Measurements from ENCODE around the gene SOX13. TPM values are rescaled to one million over a fixed set of nuclear protein-coding genes. Genes with fewer than 3 reads are reported as not detected.
"Not testable (repeated sequence)": the region's sequence is repeated elsewhere in the genome, so short reads cannot be mapped to it uniquely, and the experiment has no call there.

Gene SOX13
- total RNA-seq, 1 experiment from 2014 or later, result 21.8 TPM

DNA sequence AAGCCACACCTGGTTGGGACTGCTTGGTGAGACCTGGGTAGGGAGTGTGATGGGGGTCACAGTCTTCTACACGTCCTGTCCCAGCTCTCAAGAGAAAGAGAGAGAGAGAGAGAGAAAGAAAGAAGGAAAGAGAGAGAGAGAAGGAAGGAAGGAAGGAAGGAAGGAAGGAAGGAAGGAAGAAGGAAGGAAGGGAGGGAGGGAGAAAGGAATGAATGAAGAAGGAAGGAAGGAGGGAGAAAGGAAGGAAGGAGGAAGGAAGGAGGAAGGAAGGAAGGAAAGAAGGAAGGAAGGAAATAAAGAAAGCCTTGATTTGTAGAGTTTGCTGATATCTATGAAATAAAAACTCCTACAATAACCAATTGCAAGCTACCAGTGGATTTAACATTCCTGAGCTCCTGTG, 28.5 kb upstream of the SOX13 start:
- intact Hi-C loops (cut with micrococcal nuclease; ENCODE audit: unreplicated experiment), result no loop called here

DNA sequence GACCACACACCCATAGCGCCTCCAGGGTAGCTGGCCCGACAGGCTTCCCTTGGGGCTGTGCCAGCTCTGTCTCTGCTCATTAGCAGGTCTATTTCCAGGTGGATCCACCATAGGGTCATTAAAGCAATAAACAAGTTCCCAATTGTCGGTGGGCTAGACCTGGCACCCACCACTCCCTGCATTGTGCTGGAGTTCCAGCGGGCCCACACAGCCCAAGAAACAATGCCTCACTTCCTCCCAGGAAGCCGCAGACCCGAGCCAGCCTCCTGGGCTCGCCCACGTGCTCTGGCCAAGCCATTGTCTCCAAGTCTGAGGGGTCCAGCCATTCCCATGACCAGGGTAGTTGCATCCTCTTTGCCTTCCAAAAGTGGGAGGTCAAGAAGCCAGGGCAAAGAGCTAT, 27.5 kb upstream of the SOX13 start:
- Mint-ChIP-seq H3K36me3 (ENCODE audit: insufficient read depth, unreplicated experiment) (no peaks in the 10 kb centered on the region), H3K27me3 (ENCODE audit: unreplicated experiment) (no peaks in the 10 kb centered on the region), H3K9me3 (ENCODE audit: low read depth, unreplicated experiment) (no peaks in the 10 kb centered on the region), H3K4me1 (ENCODE audit: low read depth, unreplicated experiment) (no peaks in the 10 kb centered on the region), H3K4me3 (ENCODE audit: low read depth, unreplicated experiment) (no peak overlapping the region), H3K27ac (ENCODE audit: unreplicated experiment) (no peak overlapping the region)
- intact Hi-C loops (cut with micrococcal nuclease; ENCODE audit: unreplicated experiment), result no loop called here
- BruUV-seq (replicated peaks), result no TSS peak
- TF ChIP-seq, protein P1, sequence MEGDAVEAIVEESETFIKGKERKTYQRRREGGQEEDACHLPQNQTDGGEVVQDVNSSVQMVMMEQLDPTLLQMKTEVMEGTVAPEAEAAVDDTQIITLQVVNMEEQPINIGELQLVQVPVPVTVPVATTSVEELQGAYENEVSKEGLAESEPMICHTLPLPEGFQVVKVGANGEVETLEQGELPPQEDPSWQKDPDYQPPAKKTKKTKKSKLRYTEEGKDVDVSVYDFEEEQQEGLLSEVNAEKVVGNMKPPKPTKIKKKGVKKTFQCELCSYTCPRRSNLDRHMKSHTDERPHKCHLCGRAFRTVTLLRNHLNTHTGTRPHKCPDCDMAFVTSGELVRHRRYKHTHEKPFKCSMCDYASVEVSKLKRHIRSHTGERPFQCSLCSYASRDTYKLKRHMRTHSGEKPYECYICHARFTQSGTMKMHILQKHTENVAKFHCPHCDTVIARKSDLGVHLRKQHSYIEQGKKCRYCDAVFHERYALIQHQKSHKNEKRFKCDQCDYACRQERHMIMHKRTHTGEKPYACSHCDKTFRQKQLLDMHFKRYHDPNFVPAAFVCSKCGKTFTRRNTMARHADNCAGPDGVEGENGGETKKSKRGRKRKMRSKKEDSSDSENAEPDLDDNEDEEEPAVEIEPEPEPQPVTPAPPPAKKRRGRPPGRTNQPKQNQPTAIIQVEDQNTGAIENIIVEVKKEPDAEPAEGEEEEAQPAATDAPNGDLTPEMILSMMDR (IDR thresholded peaks at IDR 0.05; ENCODE audit: unreplicated experiment), result no peak
- CTCF ChIA-PET, result no interaction called here
- no peak for DNase-seq

More for the DNA sequence above, 28.5 kb upstream of the SOX13 start:
- Mint-ChIP-seq H3K4me1 (ENCODE audit: low read depth, unreplicated experiment) (no peaks in the 10 kb centered on the region), H3K9me3 (ENCODE audit: low read depth, unreplicated experiment) (no peaks in the 10 kb centered on the region), H3K4me3 (ENCODE audit: low read depth, unreplicated experiment) (no peak overlapping the region), H3K27me3 (ENCODE audit: unreplicated experiment) (no peaks in the 10 kb centered on the region), H3K36me3 (ENCODE audit: insufficient read depth, unreplicated experiment) (no peaks in the 10 kb centered on the region), H3K27ac (ENCODE audit: unreplicated experiment) (no peak overlapping the region)
- no TSS peak for BruUV-seq (replicated peaks)
- TF ChIP-seq, protein P1 (IDR thresholded peaks at IDR 0.05; ENCODE audit: unreplicated experiment), result no peak
- DNase-seq, result no peak
- CTCF ChIA-PET, result interaction anchor here (0.6 to 0.7 kb wide), 2 partner anchors 85 to 161 kb away, joined by 4 to 6 read pairs; no protein-coding TSS in a partner anchor

DNA sequence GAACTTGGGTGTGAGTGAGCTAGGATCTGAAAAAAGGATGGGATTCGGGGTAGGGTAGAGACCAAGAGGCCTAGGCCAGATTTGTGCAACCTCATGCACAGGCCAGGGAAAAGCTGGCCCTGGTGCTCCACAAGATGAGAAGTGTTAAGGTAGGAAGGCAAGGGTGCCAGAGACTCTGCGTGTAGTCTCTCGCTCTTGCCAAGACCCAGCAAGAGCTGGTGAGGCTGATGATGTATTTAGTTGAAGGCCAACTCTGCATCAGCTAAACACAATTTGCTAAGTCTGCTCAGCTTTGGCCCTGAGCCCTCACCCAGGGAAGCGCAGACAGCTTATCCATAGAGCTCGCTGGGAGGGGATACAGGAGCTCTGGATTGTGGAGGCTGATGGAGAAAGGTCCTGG, 26.6 kb upstream of the SOX13 start:
- DNase-seq, result no peak
- intact Hi-C loops (cut with micrococcal nuclease; ENCODE audit: unreplicated experiment), result no loop called here
- Mint-ChIP-seq H3K4me1 (ENCODE audit: low read depth, unreplicated experiment) (no peaks in the 10 kb centered on the region), H3K9me3 (ENCODE audit: low read depth, unreplicated experiment) (no peaks in the 10 kb centered on the region), H3K36me3 (ENCODE audit: insufficient read depth, unreplicated experiment) (no peaks in the 10 kb centered on the region), H3K27ac (ENCODE audit: unreplicated experiment) (no peak overlapping the region), H3K27me3 (ENCODE audit: unreplicated experiment) (no peaks in the 10 kb centered on the region), H3K4me3 (ENCODE audit: low read depth, unreplicated experiment) (no peak overlapping the region)
- CTCF ChIA-PET, result interaction anchor here (0.6 kb wide), 1 partner anchor 328 kb away, joined by 4 read pairs; no protein-coding TSS in a partner anchor
- TF ChIP-seq, protein P1 (IDR thresholded peaks at IDR 0.05; ENCODE audit: unreplicated experiment), result no peak
- no TSS peak for BruUV-seq (replicated peaks)

DNA sequence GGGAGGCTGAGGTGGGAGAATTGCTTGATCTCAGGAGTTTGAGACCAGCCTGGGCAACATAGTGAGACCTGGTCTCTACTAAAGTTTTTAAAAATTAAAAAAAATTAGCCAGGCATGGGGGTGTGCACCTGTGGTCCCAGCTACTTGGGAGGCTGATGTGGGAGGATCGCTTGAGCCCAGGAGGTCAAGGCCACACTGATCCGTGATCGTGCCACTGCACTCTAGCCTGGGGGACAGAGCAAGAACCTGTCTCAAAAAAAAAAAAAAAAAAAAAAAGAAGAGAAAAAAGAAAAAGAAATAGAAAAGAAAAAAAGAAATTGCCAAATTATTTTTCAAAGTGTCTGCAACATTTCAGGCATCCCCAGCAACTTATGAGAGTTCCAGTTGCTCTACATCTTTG, 24.1 kb upstream of the SOX13 start:
- H3K27ac Mint-ChIP-seq (ENCODE audit: unreplicated experiment); H3K4me1 Mint-ChIP-seq (ENCODE audit: low read depth, unreplicated experiment); H3K36me3 Mint-ChIP-seq (ENCODE audit: insufficient read depth, unreplicated experiment); H3K9me3 Mint-ChIP-seq (ENCODE audit: low read depth, unreplicated experiment); H3K27me3 Mint-ChIP-seq (ENCODE audit: unreplicated experiment); DNase-seq; intact Hi-C loops (cut with micrococcal nuclease; ENCODE audit: unreplicated experiment); BruUV-seq (replicated peaks); H3K4me3 Mint-ChIP-seq (ENCODE audit: low read depth, unreplicated experiment): not testable (repeated sequence)
- CTCF ChIA-PET, result interaction anchor here (0.6 kb wide), 1 partner anchor 10 kb away, joined by 5 read pairs; no protein-coding TSS in a partner anchor

DNA sequence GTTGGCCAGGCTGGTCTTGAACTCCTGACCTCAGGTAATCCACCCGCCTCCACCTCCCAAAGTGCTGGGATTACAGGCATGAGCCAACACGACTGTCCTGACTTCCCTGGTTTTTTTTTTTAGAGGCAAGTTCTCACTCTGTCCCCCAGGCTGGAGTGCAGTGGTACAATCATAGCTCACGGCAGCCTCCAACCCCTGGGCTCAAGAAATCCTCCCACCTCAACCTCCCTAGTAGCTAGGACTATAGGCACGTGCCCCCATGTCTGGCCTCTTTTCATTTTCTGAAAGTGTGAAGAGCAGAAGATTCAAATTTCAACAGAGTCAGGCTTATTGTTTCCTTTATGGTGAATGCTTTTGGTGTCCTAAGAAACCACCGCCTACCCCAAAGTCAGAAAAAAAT, 21.7 kb upstream of the SOX13 start:
- Mint-ChIP-seq H3K27ac (ENCODE audit: unreplicated experiment) (no peak overlapping the region), H3K27me3 (ENCODE audit: unreplicated experiment) (no peaks in the 10 kb centered on the region), H3K4me3 (ENCODE audit: low read depth, unreplicated experiment) (no peak overlapping the region), H3K36me3 (ENCODE audit: insufficient read depth, unreplicated experiment) (no peaks in the 10 kb centered on the region), H3K9me3 (ENCODE audit: low read depth, unreplicated experiment) (no peaks in the 10 kb centered on the region), H3K4me1 (ENCODE audit: low read depth, unreplicated experiment) (no peaks in the 10 kb centered on the region)
- BruUV-seq (replicated peaks), result no TSS peak
- DNase-seq, result no peak
- TF ChIP-seq, protein P1 (IDR thresholded peaks at IDR 0.05; ENCODE audit: unreplicated experiment), result no peak
- CTCF ChIA-PET, result no interaction called here
- intact Hi-C loops (cut with micrococcal nuclease; ENCODE audit: unreplicated experiment), result no loop called here

Data from Calu3 (cell line).